ENCODE results near the gene ARHGAP8. TPM values are rescaled to one million over a fixed set of nuclear protein-coding genes. Genes with fewer than 3 reads are reported as not detected.

The ARHGAP8 gene
- polyA plus RNA-seq, 3 donors: 0.03 TPM; not detected in 2

DNA sequence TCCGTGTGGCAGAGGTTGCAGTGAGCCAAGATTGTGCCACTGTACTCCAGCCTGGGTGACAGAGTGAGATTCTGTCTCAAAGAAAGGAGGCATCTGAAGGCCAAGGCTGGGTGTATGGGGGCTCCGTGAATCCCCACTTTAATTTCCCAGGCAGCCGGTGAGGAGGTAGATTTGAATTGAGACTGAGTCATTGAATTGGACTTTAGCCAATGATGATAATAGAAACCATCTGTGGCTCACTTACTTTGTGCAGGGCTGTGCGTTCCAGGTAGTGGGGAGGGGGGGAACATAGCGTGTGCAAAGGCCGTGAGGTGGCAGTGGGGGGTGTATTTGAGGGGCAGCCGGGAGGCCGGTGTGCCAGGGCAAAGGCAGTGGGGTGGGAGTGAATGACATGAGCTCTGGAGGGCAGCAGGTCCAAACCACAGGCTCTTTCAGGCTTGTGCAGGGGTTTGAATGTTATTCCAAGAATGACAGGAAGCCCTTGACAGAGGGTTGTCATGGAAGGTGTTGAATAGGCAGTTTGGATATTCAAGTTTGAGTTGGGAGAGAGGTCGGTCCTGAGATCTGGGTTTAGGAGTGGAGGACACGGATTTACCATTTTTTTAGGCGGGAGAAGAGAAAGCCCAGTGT is 6.1 kb downstream of the ARHGAP8 start:
- Mint-ChIP-seq H3K36me3 (no peaks in the 10 kb centered on the region), H3K9me3 (peaks cover 0 to 8% (median 3%) of the 10 kb centered on the region in 7 donors), H3K27ac (peak overlapping the region in 1 of 7 donors; percentile 13), H3K4me1 (no peaks in the 10 kb centered on the region), H3K27me3 (ENCODE audit: low read depth in 3 of 3) (peaks cover 34 to 48% (median 34%) of the 10 kb centered on the region in 3 donors), H3K4me3 (no peak overlapping the region)
- Histone ChIP-seq H3K4me2 (replicated peaks; ENCODE audit: extremely low read depth, low read length, poor library complexity, severe bottlenecking) (no peak overlapping the region), H2AFZ (ENCODE audit: insufficient read depth, low read depth, low read length, poor library complexity, severe bottlenecking) (no peak overlapping the region), H3K36me3 (replicated peaks in 1 of 2; ENCODE audit: control insufficient read depth in 1 of 2, insufficient read depth in 2 of 2, low read length in 2 of 2) (no peaks in the 10 kb centered on the region), H4K20me1 (ENCODE audit: insufficient read depth, low read length) (no peaks in the 10 kb centered on the region), H3K9ac (ENCODE audit: insufficient read depth, low read length, poor library complexity, severe bottlenecking) (no peak overlapping the region), H3K4me1 (ENCODE audit: control insufficient read depth in 1 of 2, insufficient read depth in 2 of 2, low read length in 2 of 2) (no peaks in the 10 kb centered on the region), H3K27ac (ENCODE audit: low read depth in 1 of 2, low read length in 2 of 2) (no peak overlapping the region), H3K9me3 (replicated peaks in 1 of 2; ENCODE audit: control insufficient read depth in 1 of 2, insufficient read depth in 1 of 2, low read length in 2 of 2) (peaks cover 0 to 5% of the 10 kb centered on the region in 2 donors), H3K79me2 (ENCODE audit: insufficient read depth, low read length) (no peaks in the 10 kb centered on the region), H3K27me3 (ENCODE audit: control insufficient read depth in 2 of 2, insufficient read depth in 2 of 2, low read length in 2 of 2) (peaks cover 12 to 31% of the 10 kb centered on the region in 2 donors), H3K4me3 (replicated peaks in 1 of 3; ENCODE audit: low read depth in 2 of 3, low read length in 3 of 3) (no peak overlapping the region)
- no peak for DNase-seq
- 90% methylated on average over 10 of the region's 11 CpGs for WGBS (ENCODE audit: insufficient coverage)
- intact Hi-C loops (cut with micrococcal nuclease): no loop called here
- TF ChIP-seq, protein P1, sequence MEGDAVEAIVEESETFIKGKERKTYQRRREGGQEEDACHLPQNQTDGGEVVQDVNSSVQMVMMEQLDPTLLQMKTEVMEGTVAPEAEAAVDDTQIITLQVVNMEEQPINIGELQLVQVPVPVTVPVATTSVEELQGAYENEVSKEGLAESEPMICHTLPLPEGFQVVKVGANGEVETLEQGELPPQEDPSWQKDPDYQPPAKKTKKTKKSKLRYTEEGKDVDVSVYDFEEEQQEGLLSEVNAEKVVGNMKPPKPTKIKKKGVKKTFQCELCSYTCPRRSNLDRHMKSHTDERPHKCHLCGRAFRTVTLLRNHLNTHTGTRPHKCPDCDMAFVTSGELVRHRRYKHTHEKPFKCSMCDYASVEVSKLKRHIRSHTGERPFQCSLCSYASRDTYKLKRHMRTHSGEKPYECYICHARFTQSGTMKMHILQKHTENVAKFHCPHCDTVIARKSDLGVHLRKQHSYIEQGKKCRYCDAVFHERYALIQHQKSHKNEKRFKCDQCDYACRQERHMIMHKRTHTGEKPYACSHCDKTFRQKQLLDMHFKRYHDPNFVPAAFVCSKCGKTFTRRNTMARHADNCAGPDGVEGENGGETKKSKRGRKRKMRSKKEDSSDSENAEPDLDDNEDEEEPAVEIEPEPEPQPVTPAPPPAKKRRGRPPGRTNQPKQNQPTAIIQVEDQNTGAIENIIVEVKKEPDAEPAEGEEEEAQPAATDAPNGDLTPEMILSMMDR (IDR thresholded peaks at IDR 0.05): no peak

DNA sequence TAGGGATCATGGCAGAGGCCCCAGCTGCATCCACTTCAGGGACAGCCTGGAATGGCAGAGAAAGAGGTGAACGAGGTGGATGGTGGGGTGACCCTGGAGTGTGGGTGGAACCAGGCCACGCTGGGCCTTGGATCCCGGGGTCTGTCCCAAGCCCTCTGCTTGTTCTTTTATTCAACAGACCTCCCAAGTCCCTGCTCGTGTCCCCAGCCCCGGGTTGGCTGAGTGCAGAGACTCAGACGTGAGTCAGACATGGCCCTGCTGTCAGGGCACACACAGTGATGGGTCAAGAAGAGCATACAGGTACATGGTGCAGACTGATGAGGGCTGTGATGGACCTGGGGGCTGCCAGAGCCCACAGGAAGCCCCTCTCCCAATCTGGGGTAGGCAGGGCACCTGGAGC is 6.6 kb downstream of the ARHGAP8 start:
- H3K9me3 ChIP-seq (replicated peaks in 1 of 2; ENCODE audit: control insufficient read depth in 1 of 2, insufficient read depth in 1 of 2, low read length in 2 of 2): no peaks in the 10 kb centered on the region
- no peak overlapping the region for H3K4me3 ChIP-seq (replicated peaks in 1 of 3; ENCODE audit: low read depth in 2 of 3, low read length in 3 of 3)
- Mint-ChIP-seq H3K27me3 (ENCODE audit: low read depth in 3 of 3) (peaks cover 29 to 43% (median 30%) of the 10 kb centered on the region in 3 donors), H3K4me3 (no peak overlapping the region), H3K9me3 (peaks cover 0 to 8% (median 3%) of the 10 kb centered on the region in 7 donors), H3K36me3 (no peaks in the 10 kb centered on the region), H3K27ac (no peak overlapping the region), H3K4me1 (no peaks in the 10 kb centered on the region)
- TF ChIP-seq, protein P1 (IDR thresholded peaks at IDR 0.05): no peak
- no peak overlapping the region for H3K9ac ChIP-seq (ENCODE audit: insufficient read depth, low read length, poor library complexity, severe bottlenecking)
- no peaks in the 10 kb centered on the region for H3K36me3 ChIP-seq (replicated peaks in 1 of 2; ENCODE audit: control insufficient read depth in 1 of 2, insufficient read depth in 2 of 2, low read length in 2 of 2)
- H3K27ac ChIP-seq (ENCODE audit: low read depth in 1 of 2, low read length in 2 of 2): no peak overlapping the region
- no peaks in the 10 kb centered on the region for H3K79me2 ChIP-seq (ENCODE audit: insufficient read depth, low read length)
- no peak overlapping the region for H2AFZ ChIP-seq (ENCODE audit: insufficient read depth, low read depth, low read length, poor library complexity, severe bottlenecking)
- 88% methylated on average over 4 of the region's 6 CpGs for WGBS (ENCODE audit: insufficient coverage)
- no peaks in the 10 kb centered on the region for H4K20me1 ChIP-seq (ENCODE audit: insufficient read depth, low read length)
- H3K27me3 ChIP-seq (ENCODE audit: control insufficient read depth in 2 of 2, insufficient read depth in 2 of 2, low read length in 2 of 2): peaks cover 7 to 25% of the 10 kb centered on the region in 2 donors
- no peak for DNase-seq
- no peak overlapping the region for H3K4me2 ChIP-seq (replicated peaks; ENCODE audit: extremely low read depth, low read length, poor library complexity, severe bottlenecking)
- intact Hi-C loops (cut with micrococcal nuclease): no loop called here
- no peaks in the 10 kb centered on the region for H3K4me1 ChIP-seq (ENCODE audit: control insufficient read depth in 1 of 2, insufficient read depth in 2 of 2, low read length in 2 of 2)

All from CD14-positive monocyte (primary cell).